SU-DHL-6 (cell line): ENCODE data around the gene PEA15.

Experiments used
- H2AFZ ChIP-seq: fragments of 200-600 bp; sonication (generic); 2 replicates; pipeline ENCODE4 v1.6.1; 2014; ENCODE audit warnings: low read depth, mild to moderate bottlenecking, moderate library complexity, mixed read lengths, antibody characterized with exemption, low read length; ENCODE audit not compliant: severe bottlenecking
- H3F3A ChIP-seq: fragments of 200-600 bp; shearing (Covaris generic); 2 replicates; pipeline ENCODE4 v1.6.0; 2016; ENCODE audit warnings: antibody characterized with exemption, mild to moderate bottlenecking; ENCODE audit not compliant: insufficient read depth
- H3K27ac ChIP-seq: fragments of 200-600 bp; sonication (generic); 2 replicates; pipeline ENCODE4 v1.5.1; 2016; ENCODE audit warnings: low read depth, mild to moderate bottlenecking, low read length, moderate library complexity, mixed read lengths
- H3K27me3 ChIP-seq: fragments of 200-600 bp; sonication (generic), shearing (Covaris generic); 2 replicates; pipeline ENCODE4 v1.6.0; 2014; ENCODE audit warnings: mild to moderate bottlenecking, low read length
- H3K36me3 ChIP-seq: fragments of 200-600 bp; sonication (generic); 2 replicates; pipeline ENCODE4 v1.6.1; 2014; ENCODE audit warnings: mild to moderate bottlenecking, low read length, mixed read lengths
- H3K4me2 ChIP-seq: fragments of 300-600, 200-600 bp; shearing (Covaris generic), sonication (generic); 2 replicates; pipeline ENCODE4 v1.6.0; 2014; ENCODE audit warnings: low read length, low read depth, mild to moderate bottlenecking; ENCODE audit not compliant: poor library complexity, severe bottlenecking
- H3K4me3 ChIP-seq: fragments of 200-600 bp; sonication (generic); 2 replicates; pipeline ENCODE4 v1.5.1; 2014; ENCODE audit warnings: antibody characterized with exemption, low read length, mild to moderate bottlenecking, mixed read lengths; ENCODE audit not compliant: insufficient read depth, poor library complexity, severe bottlenecking
- H3K79me2 ChIP-seq: fragments of 200-600 bp; sonication (generic); 2 replicates; pipeline ENCODE4 v1.6.1; 2014; ENCODE audit warnings: mild to moderate bottlenecking, low read length, moderate library complexity; ENCODE audit not compliant: insufficient read depth
- H3K9ac ChIP-seq: fragments of 200-600 bp; sonication (generic); 2 replicates; pipeline ENCODE4 v1.7.0; 2014; ENCODE audit warnings: mild to moderate bottlenecking, low read length
- H3K9me2 ChIP-seq: fragments of 200-600 bp; sonication (generic); replicated peaks from 2 replicates; pipeline ENCODE4 v1.6.1; 2014; ENCODE audit warnings: low read length; ENCODE audit not compliant: insufficient read depth
- H3K9me3 ChIP-seq: fragments of 200-600 bp; sonication (generic); 2 replicates; pipeline ENCODE4 v1.6.1; 2014; ENCODE audit warnings: low read length, mixed read lengths; ENCODE audit not compliant: insufficient read depth
- H4K20me1 ChIP-seq: fragments of 200-600 bp; sonication (generic); 2 replicates; pipeline ENCODE4 v1.6.1; 2014; ENCODE audit warnings: low read depth, mild to moderate bottlenecking, antibody characterized with exemption, low read length, moderate library complexity, mixed read lengths
- EZH2phosphoT487 ChIP-seq: fragments of 200-600 bp; sonication (generic), shearing (Covaris generic); conservative IDR thresholded peaks from 2 replicates; pipeline ENCODE4 v1.6.1; 2018; ENCODE audit warnings: mild to moderate bottlenecking, antibody characterized with exemption, low read length, moderate library complexity, mixed read lengths
- TF ChIP-seq, protein P1 (sequence below): fragments of 200-600 bp; sonication (generic); IDR thresholded peaks from one replicate; pipeline ENCODE4 v1.5.1; 2017; ENCODE audit warnings: antibody characterized with exemption, mild to moderate bottlenecking, low read length, moderate library complexity; ENCODE audit not compliant: insufficient read depth, poor library complexity, severe bottlenecking

PEA15 gene

DNA sequence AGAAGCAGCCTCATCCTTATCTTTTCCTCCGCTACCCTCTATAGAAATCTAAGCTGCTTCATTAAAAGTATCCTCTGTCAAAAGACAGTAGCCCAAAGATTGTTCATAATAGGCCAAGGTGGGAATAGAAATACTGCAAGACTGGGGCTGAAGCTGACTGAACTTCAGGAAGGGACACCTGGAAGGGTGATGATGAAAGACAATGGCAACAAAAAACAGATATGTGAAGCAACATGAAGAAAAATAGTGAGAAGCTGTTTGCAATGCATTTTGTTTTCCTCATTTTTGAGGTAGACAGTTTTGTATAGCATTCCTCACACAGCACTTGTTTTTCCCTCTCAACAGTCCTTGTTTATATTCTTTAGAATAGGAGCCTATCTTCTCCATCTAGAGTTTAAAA, 40.2 kb downstream of the PEA15 start:
- no peak for TF ChIP-seq EZH2phosphoT487
- TF ChIP-seq, protein P1, sequence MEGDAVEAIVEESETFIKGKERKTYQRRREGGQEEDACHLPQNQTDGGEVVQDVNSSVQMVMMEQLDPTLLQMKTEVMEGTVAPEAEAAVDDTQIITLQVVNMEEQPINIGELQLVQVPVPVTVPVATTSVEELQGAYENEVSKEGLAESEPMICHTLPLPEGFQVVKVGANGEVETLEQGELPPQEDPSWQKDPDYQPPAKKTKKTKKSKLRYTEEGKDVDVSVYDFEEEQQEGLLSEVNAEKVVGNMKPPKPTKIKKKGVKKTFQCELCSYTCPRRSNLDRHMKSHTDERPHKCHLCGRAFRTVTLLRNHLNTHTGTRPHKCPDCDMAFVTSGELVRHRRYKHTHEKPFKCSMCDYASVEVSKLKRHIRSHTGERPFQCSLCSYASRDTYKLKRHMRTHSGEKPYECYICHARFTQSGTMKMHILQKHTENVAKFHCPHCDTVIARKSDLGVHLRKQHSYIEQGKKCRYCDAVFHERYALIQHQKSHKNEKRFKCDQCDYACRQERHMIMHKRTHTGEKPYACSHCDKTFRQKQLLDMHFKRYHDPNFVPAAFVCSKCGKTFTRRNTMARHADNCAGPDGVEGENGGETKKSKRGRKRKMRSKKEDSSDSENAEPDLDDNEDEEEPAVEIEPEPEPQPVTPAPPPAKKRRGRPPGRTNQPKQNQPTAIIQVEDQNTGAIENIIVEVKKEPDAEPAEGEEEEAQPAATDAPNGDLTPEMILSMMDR = no peak
- Histone ChIP-seq H3F3A (no peaks in the 10 kb centered on the region), H3K27ac (no peak overlapping the region), H4K20me1 (0 out of 2 replicates have a peak, but pooled peaks cover 6% of the 10 kb centered on the region), H3K36me3 (peaks cover 5% of the 10 kb centered on the region; the same call in 1 of the 2 replicates), H3K27me3 (no peaks in the 10 kb centered on the region), H3K9me2 (no peaks in the 10 kb centered on the region), H3K4me3 (no peak overlapping the region), H3K9ac (no peak overlapping the region), H2AFZ (no peak overlapping the region), H3K9me3 (no peaks in the 10 kb centered on the region), H3K79me2 (peaks cover 30% of the 10 kb centered on the region), H3K4me2 (no peak overlapping the region)

DNA sequence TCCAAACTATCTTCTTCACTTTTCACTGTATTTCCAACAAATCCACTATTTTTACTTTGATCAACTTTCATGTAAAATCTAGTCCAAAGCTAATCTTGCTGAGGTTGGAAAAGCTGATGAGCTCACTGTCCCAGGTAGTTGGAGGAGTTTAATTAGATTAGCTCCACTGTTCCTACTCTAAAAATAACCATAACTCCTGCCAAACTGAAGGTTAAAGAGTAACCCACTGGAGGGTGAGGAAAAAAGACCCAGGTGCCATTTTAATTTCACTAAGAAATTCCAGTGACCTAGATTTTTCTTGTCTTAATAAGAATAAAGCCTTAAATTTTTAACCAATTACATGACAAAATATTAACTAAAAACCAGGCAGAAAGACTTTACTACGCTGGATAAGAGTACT, 41.9 kb downstream of the PEA15 start:
- no peak overlapping the region for H3K9ac ChIP-seq
- no peaks in the 10 kb centered on the region for H3K9me2 ChIP-seq
- no peak overlapping the region for H3K4me3 ChIP-seq
- TF ChIP-seq, protein P1 = no peak
- no peak for TF ChIP-seq EZH2phosphoT487
- 0 out of 2 replicates have a peak, but pooled peaks cover 6% of the 10 kb centered on the region for H4K20me1 ChIP-seq
- H3K36me3 ChIP-seq = peaks cover 5% of the 10 kb centered on the region; the same call in 1 of the 2 replicates
- no peaks in the 10 kb centered on the region for H3K27me3 ChIP-seq
- H3K79me2 ChIP-seq = peaks cover 45% of the 10 kb centered on the region
- no peak overlapping the region for H2AFZ ChIP-seq
- H3K27ac ChIP-seq = no peak overlapping the region
- no peak overlapping the region for H3K4me2 ChIP-seq
- H3K9me3 ChIP-seq = no peaks in the 10 kb centered on the region
- no peaks in the 10 kb centered on the region for H3F3A ChIP-seq

DNA sequence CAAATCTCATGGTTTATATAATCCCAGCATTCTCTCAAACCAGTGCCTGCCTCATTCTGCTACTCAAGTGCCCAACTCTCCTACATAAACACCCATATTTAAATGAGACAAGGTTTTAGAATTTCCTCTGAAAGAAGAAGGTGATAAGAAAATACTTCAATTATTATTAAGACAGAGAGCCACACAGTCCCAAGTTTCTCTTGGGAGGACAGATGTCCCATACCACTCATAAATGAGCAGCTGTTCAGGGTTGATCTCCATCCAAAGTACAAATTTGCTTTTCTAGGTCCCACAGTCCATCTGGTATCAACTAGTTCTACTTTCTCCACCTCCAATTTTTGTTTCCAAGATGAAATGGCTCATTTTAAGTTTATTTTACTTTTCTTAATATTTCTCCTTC, 45.8 kb downstream of the PEA15 start:
- H4K20me1 ChIP-seq = no peaks in the 10 kb centered on the region
- no peak overlapping the region for H3K4me2 ChIP-seq
- no peak overlapping the region for H3K9ac ChIP-seq
- H3F3A ChIP-seq = peaks cover 8% of the 10 kb centered on the region; the same call in 1 of the 2 replicates
- no peak overlapping the region for H3K27ac ChIP-seq
- H3K27me3 ChIP-seq = no peaks in the 10 kb centered on the region
- H3K9me3 ChIP-seq = no peaks in the 10 kb centered on the region
- peaks cover 50% of the 10 kb centered on the region for H3K79me2 ChIP-seq
- TF ChIP-seq EZH2phosphoT487 = no peak
- TF ChIP-seq, protein P1 = no peak
- H3K4me3 ChIP-seq = no peak overlapping the region
- no peaks in the 10 kb centered on the region for H3K9me2 ChIP-seq
- H2AFZ ChIP-seq = no peak overlapping the region
- no peaks in the 10 kb centered on the region for H3K36me3 ChIP-seq
